GM23248 (cell line): ENCODE results near the gene ZNF32.

Experiments
- EZH2 ChIP-seq: fragments of 200-600 bp; sonication (generic); IDR thresholded peaks from 2 replicates; pipeline ENCODE4 v1.6.1; 2018; ENCODE audit warnings: antibody characterized with exemption, mild to moderate bottlenecking; ENCODE audit not compliant: insufficient read depth, poor library complexity, severe bottlenecking
- EZH2phosphoT487 ChIP-seq: fragments of 200-600 bp; sonication (generic); IDR thresholded peaks from 2 replicates; pipeline ENCODE4 v1.6.1; 2018; ENCODE audit warnings: antibody characterized with exemption, moderate library complexity, mild to moderate bottlenecking, low read depth; ENCODE audit not compliant: insufficient read depth

- no peak for TF ChIP-seq EZH2phosphoT487
- TF ChIP-seq EZH2, result no peak
Measured at GRCh38 chr10:43667761-43668386, 19.2 kb upstream of the ZNF32 start.
